IMR-90 (cell line): ENCODE measurements around the gene STXBP6.

Experiments
- CEBPB ChIP-seq: IDR thresholded peaks from 2 replicates; pipeline ENCODE4 v1.6.1; 2012; ENCODE audit warnings: low read depth, low read length, improper control_type of control experiment
- FOS ChIP-seq: fragments of 150-350 bp; IDR thresholded peaks from 2 replicates; pipeline ENCODE4 v1.6.1; 2016; ENCODE audit warnings: low read depth, low read length
- MAFK ChIP-seq: IDR thresholded peaks from 2 replicates; pipeline ENCODE4 v1.6.1; 2012; ENCODE audit warnings: low read depth, low read length, improper control_type of control experiment
- MAZ ChIP-seq: IDR thresholded peaks from 2 replicates; pipeline ENCODE4 v1.6.1; 2012; ENCODE audit warnings: low read depth, mild to moderate bottlenecking, low read length, improper control_type of control experiment, moderate library complexity, borderline replicate concordance
- MXI1 ChIP-seq: IDR thresholded peaks from 2 replicates; pipeline ENCODE4 v1.6.1; 2012; ENCODE audit warnings: low read depth, mild to moderate bottlenecking, low read length, moderate library complexity, borderline replicate concordance
- POLR2A ChIP-seq: IDR thresholded peaks from 2 replicates; pipeline ENCODE4 v1.6.1; 2012; ENCODE audit warnings: mild to moderate bottlenecking, low read depth, low read length
- RAD21 ChIP-seq: IDR thresholded peaks from 2 replicates; pipeline ENCODE4 v1.6.1; 2012; ENCODE audit warnings: low read length, improper control_type of control experiment
- RCOR1 ChIP-seq: IDR thresholded peaks from 2 replicates; pipeline ENCODE4 v1.6.1; 2012; ENCODE audit warnings: mild to moderate bottlenecking, low read length, improper control_type of control experiment; ENCODE audit not compliant: insufficient replicate concordance
- SMC3 ChIP-seq: fragments of 150-350 bp; IDR thresholded peaks from 2 replicates; pipeline ENCODE4 v1.6.1; 2016; ENCODE audit warnings: low read depth, mild to moderate bottlenecking, antibody characterized with exemption, low read length, moderate library complexity
- TF ChIP-seq, protein P1 (sequence below): conservative IDR thresholded peaks from 2 replicates; pipeline ENCODE4 v1.5.1; 2012; ENCODE audit warnings: mild to moderate bottlenecking, low read depth, low read length, improper control_type of control experiment
- TF ChIP-seq, protein P2 (sequence below): fragments of 150-350 bp; IDR thresholded peaks from 2 replicates; pipeline ENCODE4 v1.6.1; 2016; ENCODE audit warnings: low read depth, mild to moderate bottlenecking, low read length, moderate library complexity, borderline replicate concordance

- TF ChIP-seq RCOR1 = no peak
- TF ChIP-seq, protein P1, sequence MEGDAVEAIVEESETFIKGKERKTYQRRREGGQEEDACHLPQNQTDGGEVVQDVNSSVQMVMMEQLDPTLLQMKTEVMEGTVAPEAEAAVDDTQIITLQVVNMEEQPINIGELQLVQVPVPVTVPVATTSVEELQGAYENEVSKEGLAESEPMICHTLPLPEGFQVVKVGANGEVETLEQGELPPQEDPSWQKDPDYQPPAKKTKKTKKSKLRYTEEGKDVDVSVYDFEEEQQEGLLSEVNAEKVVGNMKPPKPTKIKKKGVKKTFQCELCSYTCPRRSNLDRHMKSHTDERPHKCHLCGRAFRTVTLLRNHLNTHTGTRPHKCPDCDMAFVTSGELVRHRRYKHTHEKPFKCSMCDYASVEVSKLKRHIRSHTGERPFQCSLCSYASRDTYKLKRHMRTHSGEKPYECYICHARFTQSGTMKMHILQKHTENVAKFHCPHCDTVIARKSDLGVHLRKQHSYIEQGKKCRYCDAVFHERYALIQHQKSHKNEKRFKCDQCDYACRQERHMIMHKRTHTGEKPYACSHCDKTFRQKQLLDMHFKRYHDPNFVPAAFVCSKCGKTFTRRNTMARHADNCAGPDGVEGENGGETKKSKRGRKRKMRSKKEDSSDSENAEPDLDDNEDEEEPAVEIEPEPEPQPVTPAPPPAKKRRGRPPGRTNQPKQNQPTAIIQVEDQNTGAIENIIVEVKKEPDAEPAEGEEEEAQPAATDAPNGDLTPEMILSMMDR = no peak
- no peak for TF ChIP-seq FOS
- no peak for TF ChIP-seq MAZ
- TF ChIP-seq, protein P2, sequence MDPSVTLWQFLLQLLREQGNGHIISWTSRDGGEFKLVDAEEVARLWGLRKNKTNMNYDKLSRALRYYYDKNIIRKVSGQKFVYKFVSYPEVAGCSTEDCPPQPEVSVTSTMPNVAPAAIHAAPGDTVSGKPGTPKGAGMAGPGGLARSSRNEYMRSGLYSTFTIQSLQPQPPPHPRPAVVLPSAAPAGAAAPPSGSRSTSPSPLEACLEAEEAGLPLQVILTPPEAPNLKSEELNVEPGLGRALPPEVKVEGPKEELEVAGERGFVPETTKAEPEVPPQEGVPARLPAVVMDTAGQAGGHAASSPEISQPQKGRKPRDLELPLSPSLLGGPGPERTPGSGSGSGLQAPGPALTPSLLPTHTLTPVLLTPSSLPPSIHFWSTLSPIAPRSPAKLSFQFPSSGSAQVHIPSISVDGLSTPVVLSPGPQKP = no peak
- TF ChIP-seq SMC3 = no peak
- no peak for TF ChIP-seq POLR2A
- TF ChIP-seq RAD21 = no peak
- no peak for TF ChIP-seq MXI1
- no peak for TF ChIP-seq MAFK
- TF ChIP-seq CEBPB = no peak
Observed at GRCh38 chr14:24935796-24936195, 114.2 kb downstream of the STXBP6 start.
